ENCODE results near the gene PI4K2B. TPM values are rescaled to one million over a fixed set of nuclear protein-coding genes. Genes with fewer than 3 reads are reported as not detected.

The PI4K2B gene
- total RNA-seq (10 to 100 TPM; 22.0 to 23.5 TPM), polyA plus RNA-seq (ENCODE audit: insufficient read length in 6 of 6) (10 to 100 TPM; 24.0 to 31.9 (median 26.4) TPM)
- long read RNA-seq, donor 1, transcript PI4K2B-201 (10 exons, 3,540 nt): major isoform, 7 of 13 reads
- long read RNA-seq, donor 1, partial matches to known transcripts: 6 of 13 reads
- long read RNA-seq, donor 1, other reads (novel, unspliced or antisense): 0 of 13 reads
- long read RNA-seq, donor 2, transcript PI4K2B-201 (10 exons, 3,540 nt): major isoform, 5 of 5 reads
- long read RNA-seq, donor 2, partial matches to known transcripts: 0 of 5 reads
- long read RNA-seq, donor 2, other reads (novel, unspliced or antisense): 0 of 5 reads
- long read RNA-seq, donor 3, partial matches to known transcripts: 0 of 1 reads
- long read RNA-seq, donor 3, other reads (novel, unspliced or antisense): 0 of 1 reads
- long read RNA-seq, donor 4: 0 reads
- long read RNA-seq, donor 5, partial matches to known transcripts: 0 of 4 reads
- long read RNA-seq, donor 5, other reads (novel, unspliced or antisense): 0 of 4 reads
- long read RNA-seq, donor 6, partial matches to known transcripts: 0 of 4 reads
- long read RNA-seq, donor 6, other reads (novel, unspliced or antisense): 0 of 4 reads
- long read RNA-seq, donor 7: 0 reads
- long read RNA-seq, donor 8, transcript PI4K2B-201 (10 exons, 3,540 nt): major isoform, 5 of 5 reads
- long read RNA-seq, donor 8, partial matches to known transcripts: 0 of 5 reads
- long read RNA-seq, donor 8, other reads (novel, unspliced or antisense): 0 of 5 reads
- long read RNA-seq, donor 9: 0 reads
- long read RNA-seq, donor 10, partial matches to known transcripts: 0 of 2 reads
- long read RNA-seq, donor 10, other reads (novel, unspliced or antisense): 0 of 2 reads
- long read RNA-seq, donor 11, partial matches to known transcripts: 0 of 3 reads
- long read RNA-seq, donor 11, other reads (novel, unspliced or antisense): 0 of 3 reads
- long read RNA-seq, donor 12, partial matches to known transcripts: 6 of 9 reads
- long read RNA-seq, donor 12, other reads (novel, unspliced or antisense): 0 of 9 reads

DNA sequence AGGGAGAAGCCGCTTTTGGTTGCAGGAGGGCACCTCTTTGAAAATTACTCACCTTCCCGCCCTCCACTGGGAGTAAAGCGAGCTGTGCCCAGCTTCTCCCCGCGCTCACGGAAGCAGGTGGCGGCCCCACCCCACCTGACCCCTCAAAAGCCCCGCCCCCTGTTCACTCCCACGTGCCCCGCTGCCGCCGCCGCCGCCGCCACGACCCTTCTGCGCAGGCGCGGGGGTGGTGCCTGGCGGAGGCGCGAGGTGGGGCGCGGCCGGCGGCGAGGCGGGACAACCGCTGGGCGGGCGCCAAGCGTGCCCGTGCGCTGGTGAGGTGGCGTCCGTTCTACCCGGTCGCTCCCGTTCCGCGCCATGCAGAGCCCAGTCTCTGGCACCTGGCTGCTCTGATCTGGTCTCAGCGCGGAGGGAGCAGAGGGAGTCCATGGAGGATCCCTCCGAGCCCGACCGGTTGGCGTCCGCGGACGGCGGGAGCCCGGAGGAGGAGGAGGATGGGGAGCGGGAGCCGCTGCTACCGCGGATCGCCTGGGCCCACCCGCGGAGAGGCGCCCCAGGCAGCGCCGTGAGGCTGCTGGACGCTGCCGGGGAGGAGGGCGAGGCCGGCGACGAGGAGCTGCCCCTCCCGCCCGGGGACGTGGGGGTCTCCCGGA, at the start of gene PI4K2B:
PI4K2B (plus strand) TSS at position 297 of the 653 bp plus-strand sequence; CDS start at position 428, 131 bp downstream.
- Histone ChIP-seq H3K27me3 (no peaks in the 10 kb centered on the region), H3K27ac (peak within 1 kb of the TSS; percentile 98 to 99), H3K36me3 (no peaks in the 10 kb centered on the region), H3K4me1 (peaks cover 5 to 20% of the 10 kb centered on the region in 2 donors), H3K9me3 (peaks cover 0 to 9% of the 10 kb centered on the region in 2 donors), H3K4me3 (peak within 1 kb of the TSS; percentile 89 to 95)
- DNase-seq (peak; percentile 77 to 98 (median 90)), ATAC-seq (peak; percentile 86)
- TF ChIP-seq, protein P1, sequence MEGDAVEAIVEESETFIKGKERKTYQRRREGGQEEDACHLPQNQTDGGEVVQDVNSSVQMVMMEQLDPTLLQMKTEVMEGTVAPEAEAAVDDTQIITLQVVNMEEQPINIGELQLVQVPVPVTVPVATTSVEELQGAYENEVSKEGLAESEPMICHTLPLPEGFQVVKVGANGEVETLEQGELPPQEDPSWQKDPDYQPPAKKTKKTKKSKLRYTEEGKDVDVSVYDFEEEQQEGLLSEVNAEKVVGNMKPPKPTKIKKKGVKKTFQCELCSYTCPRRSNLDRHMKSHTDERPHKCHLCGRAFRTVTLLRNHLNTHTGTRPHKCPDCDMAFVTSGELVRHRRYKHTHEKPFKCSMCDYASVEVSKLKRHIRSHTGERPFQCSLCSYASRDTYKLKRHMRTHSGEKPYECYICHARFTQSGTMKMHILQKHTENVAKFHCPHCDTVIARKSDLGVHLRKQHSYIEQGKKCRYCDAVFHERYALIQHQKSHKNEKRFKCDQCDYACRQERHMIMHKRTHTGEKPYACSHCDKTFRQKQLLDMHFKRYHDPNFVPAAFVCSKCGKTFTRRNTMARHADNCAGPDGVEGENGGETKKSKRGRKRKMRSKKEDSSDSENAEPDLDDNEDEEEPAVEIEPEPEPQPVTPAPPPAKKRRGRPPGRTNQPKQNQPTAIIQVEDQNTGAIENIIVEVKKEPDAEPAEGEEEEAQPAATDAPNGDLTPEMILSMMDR (IDR thresholded peaks at IDR 0.05): no peak
- intact Hi-C loops (cut with DNase I): no loop called here

DNA sequence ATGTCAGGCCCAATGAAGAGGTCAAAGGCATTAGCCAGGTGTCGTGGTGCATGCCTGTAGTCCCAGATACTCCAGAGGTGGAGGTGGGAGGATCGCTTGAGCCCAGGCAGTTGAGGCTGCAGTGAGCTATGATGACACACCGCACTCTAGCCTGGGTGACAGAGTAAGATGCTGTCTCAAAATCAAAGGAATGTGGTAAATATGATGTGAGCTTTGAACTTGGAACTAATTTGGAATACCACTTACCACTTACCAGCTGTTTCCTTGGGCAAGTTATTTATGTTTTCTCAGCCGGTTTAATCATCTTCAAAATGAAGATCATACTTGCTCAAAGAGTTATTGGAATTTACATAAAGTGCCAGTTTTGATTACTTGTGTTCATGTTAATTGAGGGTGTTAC, 49.8 kb upstream of the PI4K2B start:
- no peak overlapping the region for H3K27ac ChIP-seq
- H3K9me3 ChIP-seq: no peaks in the 10 kb centered on the region
- ATAC-seq (no peak), DNase-seq (no peak)
- TF ChIP-seq, protein P1 (IDR thresholded peaks at IDR 0.05): no peak
- H3K27me3 ChIP-seq: no peaks in the 10 kb centered on the region
- H3K36me3 ChIP-seq: no peaks in the 10 kb centered on the region
- intact Hi-C loops (cut with DNase I): loop anchor here in 1 of 2 donors (10.0 kb wide), 1 partner anchor 181 kb away; no protein-coding TSS in a partner anchor
- H3K4me1 ChIP-seq: peaks cover 0 to 3% of the 10 kb centered on the region in 2 donors
- no peak overlapping the region for H3K4me3 ChIP-seq

DNA sequence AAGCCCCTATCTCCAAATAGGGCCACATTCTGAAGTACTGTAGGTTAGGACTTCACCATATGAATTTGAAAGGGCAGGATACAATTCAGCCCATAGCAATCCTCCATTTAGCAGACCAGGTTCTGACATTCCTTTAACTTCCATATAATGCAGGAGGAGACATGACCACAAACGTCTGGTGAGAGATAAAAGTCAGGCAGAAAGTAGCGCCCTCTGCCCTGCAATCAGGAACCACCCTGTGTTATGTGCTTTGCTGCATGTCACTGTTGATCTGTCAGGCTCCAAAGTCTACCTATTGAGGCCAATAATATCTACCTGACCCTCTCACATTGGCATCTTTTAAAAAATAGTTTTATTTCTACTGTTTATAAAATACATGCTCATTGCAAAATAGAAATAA, 43.4 kb upstream of the PI4K2B start:
- no peaks in the 10 kb centered on the region for H3K27me3 ChIP-seq
- no peaks in the 10 kb centered on the region for H3K9me3 ChIP-seq
- DNase-seq (no peak), ATAC-seq (no peak)
- intact Hi-C loops (cut with DNase I): no loop called here
- no peaks in the 10 kb centered on the region for H3K4me1 ChIP-seq
- H3K27ac ChIP-seq: no peak overlapping the region
- TF ChIP-seq, protein P1 (IDR thresholded peaks at IDR 0.05): no peak
- H3K4me3 ChIP-seq: no peak overlapping the region
- H3K36me3 ChIP-seq: no peaks in the 10 kb centered on the region

DNA sequence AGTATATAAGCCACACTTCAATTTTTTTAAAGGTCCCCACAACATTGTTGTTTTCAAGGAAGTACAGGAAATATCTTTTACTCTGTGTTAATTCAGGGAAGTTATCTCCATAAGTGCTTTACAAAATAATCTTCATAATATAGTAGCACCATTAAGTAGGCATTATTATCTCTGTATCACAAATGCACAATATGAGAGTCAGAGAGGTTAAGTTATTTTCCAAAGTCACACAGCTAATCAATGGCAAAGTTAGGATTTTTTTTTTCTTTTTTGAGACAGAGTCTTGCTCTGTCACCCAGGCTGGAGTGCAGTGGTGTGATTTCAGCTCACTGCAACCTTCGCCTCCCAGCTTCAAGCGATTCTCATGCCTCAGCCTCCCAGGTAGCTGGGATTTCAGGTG, 35.1 kb upstream of the PI4K2B start:
- TF ChIP-seq, protein P1 (IDR thresholded peaks at IDR 0.05): no peak
- Histone ChIP-seq H3K4me1 (no peaks in the 10 kb centered on the region), H3K36me3 (no peaks in the 10 kb centered on the region), H3K27me3 (no peaks in the 10 kb centered on the region), H3K27ac (no peak overlapping the region), H3K9me3 (no peaks in the 10 kb centered on the region), H3K4me3 (no peak overlapping the region)
- DNase-seq (no peak), ATAC-seq (no peak)
- intact Hi-C loops (cut with DNase I): no loop called here

Data from left lung (tissue), 14 donors.